ENCODE data around the gene RBM22.

GRCh38 chr5:150670275-150670947 lies 30.5 kb downstream of the RBM22 start:
- TF ChIP-seq WRNIP1 (IDR thresholded peaks at IDR 0.05; ENCODE audit: borderline replicate concordance, low read depth, low read length) (no peak), CTCF (IDR thresholded peaks at IDR 0.05 in 2 of 3, conservative IDR thresholded peaks at IDR 0.05 in 1 of 3; ENCODE audit: control insufficient read depth in 2 of 3, extremely low read depth in 1 of 3, insufficient read depth in 1 of 3, low read depth in 3 of 3, low read length in 3 of 3) (no peak), MAX (IDR thresholded peaks at IDR 0.05; ENCODE audit: low read depth, low read length) (no peak), POLR2A (IDR thresholded peaks at IDR 0.05; ENCODE audit: low read depth, low read length) (no peak), RELA (IDR thresholded peaks at IDR 0.05; ENCODE audit: borderline replicate concordance, partially characterized antibody) (no peak), CHD1 (IDR thresholded peaks at IDR 0.05; ENCODE audit: low read depth, low read length) (no peak), NFXL1 (IDR thresholded peaks at IDR 0.05; ENCODE audit: borderline replicate concordance) (no peak), E2F4 (IDR thresholded peaks at IDR 0.05; ENCODE audit: low read depth, low read length) (no peak)
